ENCODE measurements around the gene SMIM31. TPM values are rescaled to one million over a fixed set of nuclear protein-coding genes. Genes with fewer than 3 reads are reported as not detected.

Gene SMIM31
- total and polyA plus RNA-seq, 9 of the 15 experiments (the other 6 are each of a cell fraction or from before 2014, with no cell fraction given) = not detected

GRCh38 chr4:164847016-164847415 lies 93.1 kb downstream of the SMIM31 start:
- no peak overlapping the region for H3K9ac ChIP-seq (ENCODE audit: insufficient read depth in 1 of 2, low read depth in 2 of 2, low read length in 2 of 2)
- no peak overlapping the region for H2AFZ ChIP-seq (ENCODE audit: low read depth, low read length)
- POLR2A ChIA-PET = interaction anchor here (0.6 kb wide), 1 partner anchor 225 kb away, joined by 3 read pairs; no protein-coding TSS in a partner anchor
- TF ChIP-seq SOX6 (IDR thresholded peaks at IDR 0.05) (no peak), ZC3H4 (CRISPR knock-in tag; IDR thresholded peaks at IDR 0.05; ENCODE audit: borderline replicate concordance) (no peak), SMAD2 (IDR thresholded peaks at IDR 0.05; ENCODE audit: low read depth, low read length) (no peak), KLF1 (tag; IDR thresholded peaks at IDR 0.05) (no peak), FOXP1 (CRISPR knock-in tag; IDR thresholded peaks at IDR 0.05) (no peak), SUPT5H (IDR thresholded peaks at IDR 0.05) (no peak), TRIM24 (IDR thresholded peaks at IDR 0.05) (no peak), ZBTB8A (IDR thresholded peaks at IDR 0.05; ENCODE audit: partially characterized antibody) (no peak), ZNF778 (CRISPR knock-in tag; IDR thresholded peaks at IDR 0.05) (no peak), ZNF217 (CRISPR knock-in tag; IDR thresholded peaks at IDR 0.05) (no peak), ZNF253 (CRISPR knock-in tag; conservative IDR thresholded peaks at IDR 0.05) (no peak), CC2D1A (IDR thresholded peaks at IDR 0.05) (no peak)
- no peaks in the 10 kb centered on the region for H3K79me2 ChIP-seq (ENCODE audit: control insufficient read depth, insufficient read depth, low read length)
- no peaks in the 10 kb centered on the region for H4K20me1 ChIP-seq (replicated peaks; ENCODE audit: control insufficient read depth, insufficient read depth, low read length)
- WGBS (ENCODE audit: insufficient coverage, low coverage, missing lambda C conversion rate) = 0% methylated on average over 3 of the region's 3 CpGs
- H3K4me2 ChIP-seq (ENCODE audit: insufficient read depth, low read length) = no peak overlapping the region
- CTCF ChIA-PET (ENCODE audit: low intra/inter-chr PET ratio) = no interaction called here
- no peaks in the 10 kb centered on the region for H3K27me3 ChIP-seq (ENCODE audit: control insufficient read depth in 2 of 2, insufficient read depth in 2 of 2, low read length in 2 of 2)
- H3K9me1 ChIP-seq (ENCODE audit: control insufficient read depth, insufficient read depth, low read length) = no peaks in the 10 kb centered on the region
- H3K4me3 ChIP-seq = no peak overlapping the region
- no peak for FAIRE-seq
- no peak for DNase-seq (ENCODE audit: extremely low read depth in 1 of 4, low spot score in 3 of 4)
- H3K36me3 ChIP-seq (ENCODE audit: control insufficient read depth, insufficient read depth, low read length) = no peaks in the 10 kb centered on the region
- intact Hi-C loops (cut with micrococcal nuclease) = no loop called here
- in situ Hi-C loops (cut with MboI) = no loop called here
- no TSS peak for BruUV-seq (replicated peaks)
- no peaks in the 10 kb centered on the region for H3K4me1 ChIP-seq (replicated peaks in 1 of 2; ENCODE audit: control insufficient read depth in 2 of 2, insufficient read depth in 2 of 2, low read length in 2 of 2)
- H3K27ac ChIP-seq (ENCODE audit: extremely low read depth, low read depth, low read length) = no peak overlapping the region
- no peak for ATAC-seq
- no peaks in the 10 kb centered on the region for H3K9me3 ChIP-seq (replicated peaks; ENCODE audit: control insufficient read depth, insufficient read depth, low read depth, low read length)
